AG04449 (cell line): ENCODE data around the gene DDR2.

Experiments
- CTCF ChIA-PET: fragments of 350-600 bp; formaldehyde crosslinking; extraction: SDS; loops from one replicate; lab custom pipeline; 2021; ENCODE audit warnings: antibody characterized with exemption; lab: Yijun Ruan, JAX
- POLR2A ChIA-PET: fragments of 400-600, 350-600 bp; formaldehyde crosslinking; extraction: SDS; loops from one replicate; lab custom pipeline; 2020; ENCODE audit warnings: antibody characterized with exemption, inconsistent platforms; lab: Yijun Ruan, JAX
- DNase-seq: peaks from one replicate; pipeline ENCODE4 v3.0.0-alpha.2; 2010; ENCODE audit warnings: low read depth, low spot score
- H3K4me3 ChIP-seq: 2 replicates; pipeline ENCODE4 v1.5.1; 2011; ENCODE audit warnings: low read depth, mild to moderate bottlenecking, control low read depth, low read length
- TF ChIP-seq, protein P1 (sequence below): IDR thresholded peaks from one replicate; pipeline ENCODE4 v1.5.1; 2011; ENCODE audit warnings: mild to moderate bottlenecking, moderate library complexity, low read length, control low read depth, inconsistent platforms; ENCODE audit not compliant: insufficient read depth; ENCODE audit errors: missing control alignments

Gene DDR2

GRCh38 chr1:162626094-162626493 is 6.2 kb upstream of the DDR2 start:
- DNase-seq: no peak
- no peak overlapping the region for H3K4me3 ChIP-seq
- POLR2A ChIA-PET: no interaction called here
- TF ChIP-seq, protein P1, sequence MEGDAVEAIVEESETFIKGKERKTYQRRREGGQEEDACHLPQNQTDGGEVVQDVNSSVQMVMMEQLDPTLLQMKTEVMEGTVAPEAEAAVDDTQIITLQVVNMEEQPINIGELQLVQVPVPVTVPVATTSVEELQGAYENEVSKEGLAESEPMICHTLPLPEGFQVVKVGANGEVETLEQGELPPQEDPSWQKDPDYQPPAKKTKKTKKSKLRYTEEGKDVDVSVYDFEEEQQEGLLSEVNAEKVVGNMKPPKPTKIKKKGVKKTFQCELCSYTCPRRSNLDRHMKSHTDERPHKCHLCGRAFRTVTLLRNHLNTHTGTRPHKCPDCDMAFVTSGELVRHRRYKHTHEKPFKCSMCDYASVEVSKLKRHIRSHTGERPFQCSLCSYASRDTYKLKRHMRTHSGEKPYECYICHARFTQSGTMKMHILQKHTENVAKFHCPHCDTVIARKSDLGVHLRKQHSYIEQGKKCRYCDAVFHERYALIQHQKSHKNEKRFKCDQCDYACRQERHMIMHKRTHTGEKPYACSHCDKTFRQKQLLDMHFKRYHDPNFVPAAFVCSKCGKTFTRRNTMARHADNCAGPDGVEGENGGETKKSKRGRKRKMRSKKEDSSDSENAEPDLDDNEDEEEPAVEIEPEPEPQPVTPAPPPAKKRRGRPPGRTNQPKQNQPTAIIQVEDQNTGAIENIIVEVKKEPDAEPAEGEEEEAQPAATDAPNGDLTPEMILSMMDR: no peak
- CTCF ChIA-PET: interaction anchor here (1.1 to 11.6 kb wide), 7 partner anchors 8 to 221 kb away, joined by 3 to 102 read pairs (median 4); no protein-coding TSS in a partner anchor

DNA sequence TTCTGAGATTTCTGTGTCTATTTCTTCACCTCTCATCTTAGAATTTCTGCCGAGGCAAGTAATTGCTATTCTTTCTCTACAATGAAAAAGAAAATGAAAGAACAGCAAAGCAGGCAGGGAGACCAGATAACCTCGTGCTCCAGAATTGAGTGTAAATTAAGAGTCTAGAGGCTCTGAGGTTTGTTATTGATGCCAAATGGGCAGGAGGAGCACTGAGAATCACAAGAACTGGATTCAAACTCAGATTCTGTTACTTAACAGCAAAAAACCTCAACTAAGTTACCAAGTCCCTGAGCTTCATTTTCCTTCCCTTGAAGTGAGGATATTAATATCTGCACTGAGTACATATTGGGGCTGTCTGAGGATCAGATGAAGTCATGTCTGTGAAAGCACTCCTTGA is 5.5 kb upstream of the DDR2 start:
- ChIA-PET POLR2A (no interaction called here), CTCF (interaction anchor here (1.0 to 11.6 kb wide), 10 partner anchors 8 to 221 kb away, joined by 3 to 102 read pairs (median 4); no protein-coding TSS in a partner anchor)
- H3K4me3 ChIP-seq: no peak overlapping the region
- TF ChIP-seq, protein P1: no peak
- no peak for DNase-seq

DNA sequence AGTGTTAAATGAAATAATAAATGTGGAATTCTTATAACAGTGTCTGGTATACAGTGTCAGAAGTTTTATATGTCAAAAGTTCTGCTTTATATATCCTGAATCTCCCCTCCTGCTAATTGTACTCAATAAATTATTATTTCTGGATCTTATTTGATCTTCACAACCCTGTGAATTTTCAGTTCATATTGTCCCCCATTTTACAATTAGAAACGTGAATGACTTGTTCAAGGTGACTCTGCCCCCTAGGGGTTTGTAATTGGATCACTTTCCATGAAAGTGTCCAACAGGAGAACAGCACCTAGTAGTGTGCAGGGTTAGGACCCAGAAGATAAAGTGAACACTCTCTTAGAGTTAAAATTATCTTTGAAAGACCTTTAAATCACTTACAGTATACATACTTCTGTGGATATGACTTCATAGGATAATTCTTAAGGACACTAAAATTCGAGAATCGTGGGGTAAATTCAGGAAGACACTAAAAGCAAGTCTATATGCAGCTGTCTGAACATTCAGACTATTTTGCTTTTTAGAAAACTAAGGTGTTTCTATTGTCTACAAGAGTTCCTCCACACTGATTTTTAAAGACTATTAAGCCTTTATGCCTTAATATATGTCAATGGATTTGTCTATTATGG is 4.5 kb upstream of the DDR2 start:
- no peak for DNase-seq
- ChIA-PET POLR2A (no interaction called here), CTCF (interaction anchor here (0.7 to 11.6 kb wide), 5 partner anchors 9 to 270 kb away, joined by 3 to 102 read pairs (median 3); no protein-coding TSS in a partner anchor)

DNA sequence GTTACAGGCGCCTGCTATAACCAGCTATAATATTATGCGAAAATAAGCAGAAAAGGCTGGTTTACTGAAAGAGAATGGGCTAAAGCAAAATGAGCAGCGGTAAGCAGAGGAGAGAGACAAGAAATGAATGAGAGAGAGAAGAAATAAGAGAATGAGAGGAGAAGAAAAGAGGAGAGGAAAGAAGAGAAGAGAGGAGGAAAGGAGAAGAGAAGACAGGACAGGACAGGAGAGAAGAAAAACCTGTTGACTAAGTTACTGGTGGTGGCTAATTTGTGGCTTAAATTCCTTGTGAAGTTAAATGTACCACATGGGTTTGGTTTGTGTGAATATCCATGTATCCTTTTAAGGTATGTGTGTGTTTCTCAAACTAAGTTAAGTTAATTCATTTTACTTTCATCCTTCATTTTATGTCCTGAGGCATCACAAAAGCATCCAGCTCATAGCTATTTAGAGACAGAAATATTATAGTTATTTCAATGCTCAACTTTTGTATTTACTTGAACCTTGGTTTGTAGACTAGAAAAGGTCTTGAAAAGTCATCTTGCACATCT is 3.1 kb upstream of the DDR2 start:
- DNase-seq: peak; percentile 50
- POLR2A ChIA-PET: interaction anchor here (1.0 to 2.3 kb wide), 3 partner anchors 34 to 66 kb away, joined by 3 to 5 read pairs (median 4); no protein-coding TSS in a partner anchor
- TF ChIP-seq, protein P1: no peak
- CTCF ChIA-PET: interaction anchor here (1.0 to 11.6 kb wide), 3 partner anchors 11 to 171 kb away, joined by 4 to 102 read pairs (median 51); no protein-coding TSS in a partner anchor
- H3K4me3 ChIP-seq: no peak overlapping the region

More for the DNA sequence above, 4.5 kb upstream of the DDR2 start:
- H3K4me3 ChIP-seq: no peak overlapping the region
- TF ChIP-seq, protein P1: peak; percentile 24

GRCh38 chr1:162629651-162630050 is 2.6 kb upstream of the DDR2 start:
- CTCF ChIA-PET: interaction anchor here (0.7 to 11.6 kb wide), 4 partner anchors 11 to 171 kb away, joined by 3 to 102 read pairs (median 28); no protein-coding TSS in a partner anchor
- TF ChIP-seq, protein P1: no peak
- DNase-seq: peak; percentile 71
- H3K4me3 ChIP-seq: no peak overlapping the region
- POLR2A ChIA-PET: interaction anchor here (0.6 to 3.3 kb wide), 5 partner anchors 32 to 68 kb away, joined by 3 to 15 read pairs (median 4); partner anchors contain the start of gene UAP1
